IMR-90 (cell line): ENCODE results near the gene SLC34A3. TPM values are rescaled to one million over a fixed set of nuclear protein-coding genes. Genes with fewer than 3 reads are reported as not detected.

ENCODE experiments used
- ATAC-seq: fragments of 200-7000 bp; cut with Tn5 transposase; 2 replicates; pipeline ENCODE4 v1.9.1; 2020; ENCODE audit warnings: low read depth, mild to moderate bottlenecking, moderate library complexity
- BruUV-seq: library from RNA; stranded (reverse); fragments of 400-500 nt; replicated peaks from 2 replicates; lab custom pipeline; 2021; lab: Mats Ljungman, UMichigan
- CTCF ChIA-PET: fragments of 300-600 bp; formaldehyde crosslinking; extraction: SDS; loops from one replicate; lab custom pipeline; 2021; ENCODE audit warnings: antibody characterized with exemption; lab: Yijun Ruan, JAX
- POLR2A ChIA-PET: fragments of 300-600 bp; sonication (Branson Sonifier 250); formaldehyde crosslinking; loops from one replicate; lab custom pipeline; 2022; ENCODE audit warnings: antibody characterized with exemption; ENCODE audit not compliant: unreplicated experiment; lab: Charles Lee
- DNase-seq: peaks from one replicate; pipeline ENCODE4 v3.0.0; 2013
- H2AFZ ChIP-seq: replicated peaks from 2 replicates; pipeline ENCODE3; 2013; ENCODE audit warnings: low read length, mild to moderate bottlenecking; ENCODE audit not compliant: poor library complexity
- H2AK5ac ChIP-seq: 2 replicates; pipeline ENCODE4 v1.6.1; 2013; ENCODE audit warnings: low read depth, low read length, inconsistent platforms
- H2AK9ac ChIP-seq: replicated peaks from 2 replicates; pipeline ENCODE3; 2013; ENCODE audit warnings: mild to moderate bottlenecking, low read depth, low read length, moderate library complexity; ENCODE audit not compliant: poor library complexity
- H2BK120ac ChIP-seq: 2 replicates; pipeline ENCODE4 v1.6.1; 2013; ENCODE audit warnings: low read depth, low read length, inconsistent platforms
- H2BK15ac ChIP-seq: 3 replicates; pipeline ENCODE4 v1.6.1; 2013; ENCODE audit warnings: low read depth, low read length, inconsistent platforms
- H2BK20ac ChIP-seq: 2 replicates; pipeline ENCODE4 v1.6.1; 2013; ENCODE audit warnings: low read depth, mild to moderate bottlenecking, inconsistent platforms, low read length, moderate library complexity
- H2BK5ac ChIP-seq: 2 replicates; pipeline ENCODE4 v1.6.1; 2013; ENCODE audit warnings: mild to moderate bottlenecking, low read depth, low read length, inconsistent platforms; ENCODE audit not compliant: poor library complexity, severe bottlenecking
- H3K14ac ChIP-seq: replicated peaks from 2 replicates; pipeline ENCODE4 v1.6.1; 2013; ENCODE audit warnings: low read depth, low read length, inconsistent platforms
- H3K18ac ChIP-seq: 2 replicates; pipeline ENCODE4 v1.6.1; 2013; ENCODE audit warnings: low read depth, low read length, control low read depth
- H3K23ac ChIP-seq: 2 replicates; pipeline ENCODE4 v1.6.1; 2013; ENCODE audit warnings: low read depth, low read length, inconsistent platforms
- H3K27ac ChIP-seq: 2 replicates; pipeline ENCODE4 v1.5.1; 2013; ENCODE audit warnings: mild to moderate bottlenecking, control low read depth, low read length; ENCODE audit not compliant: insufficient read depth
- H3K27me3 ChIP-seq: 2 replicates; pipeline ENCODE4 v1.6.1; 2013; ENCODE audit warnings: low read length; ENCODE audit not compliant: control insufficient read depth, insufficient read depth
- H3K36me3 ChIP-seq: 2 replicates; pipeline ENCODE4 v1.6.1; 2013; ENCODE audit warnings: low read length, mixed read lengths; ENCODE audit not compliant: control insufficient read depth, insufficient read depth
- H3K4ac ChIP-seq: 2 replicates; pipeline ENCODE4 v1.6.1; 2013; ENCODE audit warnings: low read depth, low read length, inconsistent platforms
- H3K4me1 ChIP-seq: 2 replicates; pipeline ENCODE4 v1.6.1; 2013; ENCODE audit warnings: low read length, mixed read lengths; ENCODE audit not compliant: control insufficient read depth, insufficient read depth
- H3K4me2 ChIP-seq: 2 replicates; pipeline ENCODE4 v1.6.1; 2013; ENCODE audit warnings: low read depth, mild to moderate bottlenecking, control low read depth, low read length, moderate library complexity
- H3K4me3 ChIP-seq: 2 replicates; pipeline ENCODE4 v1.5.1; 2013; ENCODE audit warnings: low read depth, mild to moderate bottlenecking, control low read depth, low read length, moderate library complexity; ENCODE audit not compliant: insufficient read depth
- H3K56ac ChIP-seq: 2 replicates; pipeline ENCODE4 v1.6.1; 2013; ENCODE audit warnings: low read length, inconsistent platforms; ENCODE audit not compliant: insufficient read depth; ENCODE audit errors: extremely low read depth
- H3K79me1 ChIP-seq, 2 experiments: 2 replicates each; pipeline ENCODE4 v1.6.1; 2013; ENCODE audit warnings: low read length in 2 of 2, inconsistent platforms in 1 of 2, low read depth in 1 of 2
- H3K9ac ChIP-seq: 2 replicates; pipeline ENCODE4 v1.6.1; 2013; ENCODE audit warnings: low read depth, low read length, control low read depth
- H3K9me1 ChIP-seq: 2 replicates; pipeline ENCODE4 v1.6.1; 2013; ENCODE audit warnings: low read length, inconsistent platforms; ENCODE audit not compliant: insufficient read depth
- H3K9me3 ChIP-seq: 2 replicates; pipeline ENCODE4 v1.6.1; 2013; ENCODE audit warnings: low read length; ENCODE audit not compliant: control insufficient read depth, insufficient read depth
- H4K20me1 ChIP-seq: 2 replicates; pipeline ENCODE4 v1.6.1; 2013; ENCODE audit warnings: low read length, inconsistent platforms; ENCODE audit not compliant: insufficient read depth
- H4K5ac ChIP-seq: 2 replicates; pipeline ENCODE4 v1.6.1; 2013; ENCODE audit warnings: mild to moderate bottlenecking, low read depth, low read length, control low read depth
- H4K8ac ChIP-seq, 2 experiments: 2 replicates each; pipeline ENCODE4 v1.6.1; 2013; ENCODE audit warnings: low read depth in 2 of 2, low read length in 2 of 2, control low read depth in 1 of 2, inconsistent platforms in 1 of 2
- H4K91ac ChIP-seq: 2 replicates; pipeline ENCODE4 v1.6.1; 2013; ENCODE audit warnings: low read depth, low read length, inconsistent platforms; ENCODE audit not compliant: insufficient read depth
- BHLHE40 ChIP-seq: fragments of 150-350 bp; IDR thresholded peaks from 2 replicates; pipeline ENCODE4 v1.6.1; 2016; ENCODE audit warnings: mild to moderate bottlenecking, low read depth, low read length
- MXI1 ChIP-seq: IDR thresholded peaks from 2 replicates; pipeline ENCODE4 v1.6.1; 2012; ENCODE audit warnings: low read depth, mild to moderate bottlenecking, low read length, moderate library complexity, borderline replicate concordance
- WGBS, 2 experiments: methylation state at CpG; one replicate each; pipeline versions ENCODE4 v1.1.5 to v1.1.7; 2013; ENCODE audit warnings: missing lambda C conversion rate in 2 of 2; ENCODE audit not compliant: insufficient read length in 1 of 2; ENCODE audit errors: extremely low coverage in 2 of 2; 5-methylcytosine and 5-hydroxymethylcytosine counted together
- dilution Hi-C: fragments of 300-500 bp; cut with HindIII; formaldehyde crosslinking; loops from one replicate; pipeline ENCODE4 v1.14.3; 2018; ENCODE audit warnings: low sequenced_read_pairs; ENCODE audit not compliant: unreplicated experiment
- in situ Hi-C: fragments of 300-500 bp; cut with MboI; formaldehyde crosslinking; loops from 3 replicates; pipeline ENCODE4 v1.14.3; 2019; ENCODE audit warnings: low sequenced_read_pairs, inconsistent platforms, mixed read lengths
- intact Hi-C: fragments of 100-400 bp; cut with micrococcal nuclease; formaldehyde crosslinking; loops from 2 replicates; pipeline ENCODE4 v1.10.0; 2022
- polyA plus RNA-seq, 3 experiments: library from polyadenylated mRNA; depleted of rRNA; stranded (reverse); fragments of >200 nt; gene quantifications; 2 replicates each; pipeline ENCODE4 v1.2.3, GENCODE V29; 2012; ENCODE audit warnings: low replicate concordance in 1 of 3
- total RNA-seq: library from RNA; depleted of rRNA; stranded (reverse); fragments of >200 nt; gene quantifications from 2 replicates; pipeline ENCODE4 v1.2.3, GENCODE V29; 2012

Gene SLC34A3
- total and polyA plus RNA-seq, 2 of the 4 experiments (the other 2 are of a cell fraction) = not detected

GRCh38 chr9:137189297-137190295 is 41.1 kb upstream of the SLC34A3 start:
- H2AFZ ChIP-seq = peak overlapping the region; percentile 99
- in situ Hi-C loops (no loop called here), intact Hi-C loops (loop anchor here (1.0 kb wide), 1 partner anchor 11 kb away; the partner anchor contains the start of gene TPRN), dilution Hi-C loops (no loop called here)
- peak overlapping the region; percentile 96 for H2AK9ac ChIP-seq
- peaks cover 42% of the 10 kb centered on the region for H3K36me3 ChIP-seq
- H4K5ac ChIP-seq = no peak overlapping the region
- peaks cover 23% of the 10 kb centered on the region for H4K20me1 ChIP-seq
- H3K27me3 ChIP-seq = no peaks in the 10 kb centered on the region
- H2BK5ac ChIP-seq = peak overlapping the region; percentile 34
- ChIA-PET CTCF (interaction anchor here (0.6 to 0.9 kb wide), 2 partner anchors 47 to 126 kb away, joined by 3 read pairs; no protein-coding TSS in a partner anchor), POLR2A (interaction anchor here (0.9 to 1.3 kb wide), 3 partner anchors 10 to 51 kb away, joined by 3 read pairs; partner anchors contain the start of gene TPRN)
- peak overlapping the region; percentile 91 for H3K4me3 ChIP-seq
- H3K79me1 ChIP-seq = peaks cover 5 to 68% of the 10 kb centered on the region in 2 experiments
- H3K23ac ChIP-seq = peak overlapping the region; percentile 21
- H3K4ac ChIP-seq = peak overlapping the region; percentile 71
- H3K9me3 ChIP-seq = no peaks in the 10 kb centered on the region
- H4K91ac ChIP-seq = no peak overlapping the region
- no peak overlapping the region for H2BK20ac ChIP-seq
- TF ChIP-seq BHLHE40 (no peak), MXI1 (peak; percentile 0; the same call in 1 of the 2 replicates)
- peak overlapping the region; percentile 77 for H3K14ac ChIP-seq
- H3K4me2 ChIP-seq = peak overlapping the region; percentile 89
- peak overlapping the region in 1 of 2 experiments; percentile 25; a peak in 1 of 4 replicates for H4K8ac ChIP-seq
- TSS peak; percentile 76 for BruUV-seq
- peak overlapping the region; percentile 69 for H3K9ac ChIP-seq
- ATAC-seq (peak; percentile 2; the same call in 1 of the 2 replicates), DNase-seq (no peak)
- H2BK120ac ChIP-seq = no peak overlapping the region
- H3K56ac ChIP-seq = 0 out of 2 replicates have a peak overlapping the region, but pooled peaks have one; percentile 0
- H2BK15ac ChIP-seq = no peak overlapping the region
- H3K4me1 ChIP-seq = peaks cover 16% of the 10 kb centered on the region
- WGBS, 2 experiments = 63% methylated on average over 9 of the region's 23 CpGs; no CpG with 5 or more reads in 1 of the 2 experiments
- H3K18ac ChIP-seq = no peak overlapping the region
- H3K9me1 ChIP-seq = no peaks in the 10 kb centered on the region
- peak overlapping the region; percentile 73 for H3K27ac ChIP-seq
- H2AK5ac ChIP-seq = peak overlapping the region; percentile 17
